ENCODE measurements around the gene MAPK14. TPM values are rescaled to one million over a fixed set of nuclear protein-coding genes. Genes with fewer than 3 reads are reported as not detected.
A peak's percentile ranks its signal among the peaks of the same experiment; 100 is the strongest.
"Not testable (repeated sequence)": the region's sequence is repeated elsewhere in the genome, so short reads cannot be mapped to it uniquely, and the experiment has no call there.

The MAPK14 gene
- total and polyA plus RNA-seq, 12 donors: 11.3 to 119 (median 49.3) TPM

DNA sequence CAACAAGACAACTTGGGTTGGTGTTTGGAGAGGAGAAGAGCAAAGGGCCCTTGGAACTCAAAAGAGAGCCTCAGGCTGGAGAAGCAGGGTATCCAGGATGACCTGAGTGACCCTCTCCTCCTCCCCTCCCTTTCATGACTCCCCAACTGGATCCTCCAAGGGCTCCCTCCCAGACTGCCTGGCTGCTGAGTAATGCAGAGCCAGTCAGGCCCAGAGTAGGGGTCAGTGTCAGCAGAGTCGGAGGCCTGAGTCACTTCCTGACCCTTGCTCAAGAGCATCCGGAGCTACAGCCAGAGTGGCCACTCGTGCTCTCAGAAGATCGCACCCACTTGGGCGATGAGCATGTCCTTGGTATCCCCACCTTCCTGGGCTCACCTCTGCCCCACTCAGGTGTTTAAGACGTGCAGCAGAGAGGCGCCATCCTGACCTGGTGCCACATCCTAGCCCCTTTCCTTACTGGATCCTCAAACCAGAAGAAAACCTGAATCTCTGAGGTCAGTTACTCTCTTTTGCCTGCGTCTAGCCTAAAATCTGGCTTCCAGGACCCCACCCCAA lies 99.9 kb downstream of the MAPK14 start:
- peak overlapping the region in 1 of 4 donors; percentile 7 for H3K4me3 ChIP-seq
- H3K9me3 ChIP-seq (replicated peaks in 1 of 3): no peaks in the 10 kb centered on the region
- H3K27ac ChIP-seq: peak overlapping the region; percentile 55 to 90 (median 87)
- no peaks in the 10 kb centered on the region for H3K27me3 ChIP-seq
- H3K36me3 ChIP-seq (replicated peaks in 1 of 2): no peaks in the 10 kb centered on the region
- peak; percentile 75 to 94 (median 92) for DNase-seq
- peaks cover 46 to 65% of the 10 kb centered on the region in 2 donors for H3K4me1 ChIP-seq (replicated peaks in 1 of 2)
- TF ChIP-seq CTCF (IDR thresholded peaks at IDR 0.05) (no peak), POLR2A (IDR thresholded peaks at IDR 0.05) (peak in 1 of 2 donors; percentile 62)
- intact Hi-C loops (cut with DNase I): loop anchor here in 1 of 2 donors (10.0 kb wide), 1 partner anchor 167 kb away; no protein-coding TSS in a partner anchor
- WGBS, 4 donors: 35 to 46% (median 39%) methylated on average over 7 to 8 of the region's 8 CpGs

GRCh38 chr6:36128073-36128472 lies 100.5 kb downstream of the MAPK14 start:
- intact Hi-C loops (cut with DNase I): loop anchor here in 1 of 2 donors (10.0 kb wide), 1 partner anchor 167 kb away; no protein-coding TSS in a partner anchor
- WGBS, 4 donors: 74 to 90% (median 88%) methylated on average over 5 of the region's 5 CpGs

DNA sequence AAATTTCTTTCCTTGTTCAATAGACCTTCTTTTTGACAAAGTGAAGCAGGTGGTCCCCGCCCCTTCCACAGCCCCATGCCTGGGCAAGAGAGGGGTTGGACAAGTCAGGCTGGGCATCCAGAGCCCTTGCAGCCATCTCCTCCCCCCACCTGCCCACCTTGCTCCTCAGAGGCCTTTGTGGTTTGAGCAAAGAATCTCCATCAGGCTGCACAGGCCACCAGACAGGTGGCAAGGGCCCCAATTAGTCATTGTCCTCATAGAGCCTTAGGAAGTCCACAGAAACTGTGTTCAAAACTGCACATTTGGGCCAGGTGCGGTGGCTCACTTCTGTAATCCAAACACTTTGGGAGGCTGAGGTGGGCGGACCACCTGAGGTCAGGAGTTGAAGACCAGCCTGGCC lies 101.2 kb downstream of the MAPK14 start:
- no peak overlapping the region for H3K4me3 ChIP-seq
- peak in 1 of 7 donors; percentile 52 for DNase-seq
- H3K27ac ChIP-seq: peak overlapping the region in 2 of 5 donors; percentile 20 to 87
- H3K9me3 ChIP-seq (replicated peaks in 1 of 3): no peaks in the 10 kb centered on the region
- no peaks in the 10 kb centered on the region for H3K27me3 ChIP-seq
- no peaks in the 10 kb centered on the region for H3K36me3 ChIP-seq (replicated peaks in 1 of 2)
- TF ChIP-seq CTCF (IDR thresholded peaks at IDR 0.05): no peak
- TF ChIP-seq POLR2A (IDR thresholded peaks at IDR 0.05): no peak
- H3K4me1 ChIP-seq (replicated peaks in 1 of 2): peaks cover 57 to 70% of the 10 kb centered on the region in 2 donors
- intact Hi-C loops (cut with DNase I): loop anchor here in 1 of 2 donors (10.0 kb wide), 1 partner anchor 166 kb away; no protein-coding TSS in a partner anchor
- 89 to 100% (median 98%) methylated on average over 3 of the region's 3 CpGs for WGBS, 4 donors

More at GRCh38 chr6:36128073-36128472, 100.5 kb downstream of the MAPK14 start:
- Histone ChIP-seq H3K4me3 (peak overlapping the region in 1 of 4 donors; percentile 7), H3K9me3 (replicated peaks in 1 of 3) (no peaks in the 10 kb centered on the region), H3K4me1 (replicated peaks in 1 of 2) (peaks cover 51 to 70% of the 10 kb centered on the region in 2 donors), H3K36me3 (replicated peaks in 1 of 2) (no peaks in the 10 kb centered on the region), H3K27ac (peak overlapping the region; percentile 55 to 87 (median 74)), H3K27me3 (no peaks in the 10 kb centered on the region)
- DNase-seq: peak in 1 of 7 donors; percentile 53
- TF ChIP-seq POLR2A (IDR thresholded peaks at IDR 0.05) (no peak), CTCF (IDR thresholded peaks at IDR 0.05) (no peak)

DNA sequence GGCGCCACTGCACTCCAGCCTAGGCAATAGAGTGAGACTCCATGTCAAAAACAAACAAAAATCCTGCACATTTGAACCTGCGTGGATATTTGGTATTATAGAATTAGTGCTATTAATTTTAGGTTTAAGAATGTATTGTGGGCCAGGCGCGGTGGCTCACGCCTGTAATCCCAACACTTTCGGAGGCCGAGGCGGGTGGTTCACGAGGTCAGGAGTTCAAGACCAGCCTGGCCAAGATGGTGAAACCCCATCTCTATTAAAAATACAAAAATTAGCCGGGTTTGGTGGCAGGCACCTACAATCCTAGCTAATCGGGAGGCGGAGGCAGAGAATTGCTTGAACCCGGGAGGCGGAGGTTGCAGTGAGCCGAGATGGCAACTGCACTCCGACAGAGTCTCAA lies 101.7 kb downstream of the MAPK14 start:
- H3K27me3 ChIP-seq; H3K4me3 ChIP-seq; H3K9me3 ChIP-seq (replicated peaks in 1 of 3); H3K36me3 ChIP-seq (replicated peaks in 1 of 2): not testable (repeated sequence)
- H3K27ac ChIP-seq: peak overlapping the region in 3 of 5 donors; percentile 20 to 94 (median 92)
- 90 to 95% (median 92%) methylated on average over 16 of the region's 16 CpGs for WGBS, 4 donors
- peaks cover 57 to 76% of the 10 kb centered on the region in 2 donors for H3K4me1 ChIP-seq (replicated peaks in 1 of 2)
- intact Hi-C loops (cut with DNase I): loop anchor here in 1 of 2 donors (10.0 kb wide), 1 partner anchor 165 kb away; no protein-coding TSS in a partner anchor
- peak in 1 of 7 donors; percentile 52 for DNase-seq
